SU-DHL-6 (cell line): ENCODE measurements around the gene SPHK2.

Experiments used
- H2AFZ ChIP-seq: fragments of 200-600 bp; sonication (generic); 2 replicates; pipeline ENCODE4 v1.6.1; 2014; ENCODE audit warnings: low read depth, mild to moderate bottlenecking, moderate library complexity, mixed read lengths, antibody characterized with exemption, low read length; ENCODE audit not compliant: severe bottlenecking
- H3F3A ChIP-seq: fragments of 200-600 bp; shearing (Covaris generic); 2 replicates; pipeline ENCODE4 v1.6.0; 2016; ENCODE audit warnings: antibody characterized with exemption, mild to moderate bottlenecking; ENCODE audit not compliant: insufficient read depth
- H3K27ac ChIP-seq: fragments of 200-600 bp; sonication (generic); 2 replicates; pipeline ENCODE4 v1.5.1; 2016; ENCODE audit warnings: low read depth, mild to moderate bottlenecking, low read length, moderate library complexity, mixed read lengths
- H3K27me3 ChIP-seq: fragments of 200-600 bp; sonication (generic), shearing (Covaris generic); 2 replicates; pipeline ENCODE4 v1.6.0; 2014; ENCODE audit warnings: mild to moderate bottlenecking, low read length
- H3K36me3 ChIP-seq: fragments of 200-600 bp; sonication (generic); 2 replicates; pipeline ENCODE4 v1.6.1; 2014; ENCODE audit warnings: mild to moderate bottlenecking, low read length, mixed read lengths
- H3K4me2 ChIP-seq: fragments of 300-600, 200-600 bp; shearing (Covaris generic), sonication (generic); 2 replicates; pipeline ENCODE4 v1.6.0; 2014; ENCODE audit warnings: low read length, low read depth, mild to moderate bottlenecking; ENCODE audit not compliant: poor library complexity, severe bottlenecking
- H3K4me3 ChIP-seq: fragments of 200-600 bp; sonication (generic); 2 replicates; pipeline ENCODE4 v1.5.1; 2014; ENCODE audit warnings: antibody characterized with exemption, low read length, mild to moderate bottlenecking, mixed read lengths; ENCODE audit not compliant: insufficient read depth, poor library complexity, severe bottlenecking
- H3K79me2 ChIP-seq: fragments of 200-600 bp; sonication (generic); 2 replicates; pipeline ENCODE4 v1.6.1; 2014; ENCODE audit warnings: mild to moderate bottlenecking, low read length, moderate library complexity; ENCODE audit not compliant: insufficient read depth
- H3K9ac ChIP-seq: fragments of 200-600 bp; sonication (generic); 2 replicates; pipeline ENCODE4 v1.7.0; 2014; ENCODE audit warnings: mild to moderate bottlenecking, low read length
- H3K9me2 ChIP-seq: fragments of 200-600 bp; sonication (generic); replicated peaks from 2 replicates; pipeline ENCODE4 v1.6.1; 2014; ENCODE audit warnings: low read length; ENCODE audit not compliant: insufficient read depth
- H3K9me3 ChIP-seq: fragments of 200-600 bp; sonication (generic); 2 replicates; pipeline ENCODE4 v1.6.1; 2014; ENCODE audit warnings: low read length, mixed read lengths; ENCODE audit not compliant: insufficient read depth
- H4K20me1 ChIP-seq: fragments of 200-600 bp; sonication (generic); 2 replicates; pipeline ENCODE4 v1.6.1; 2014; ENCODE audit warnings: low read depth, mild to moderate bottlenecking, antibody characterized with exemption, low read length, moderate library complexity, mixed read lengths
- CTCF ChIP-seq: fragments of 200-600 bp; sonication (generic); IDR thresholded peaks from one replicate; pipeline ENCODE4 v1.5.1; 2017; ENCODE audit warnings: antibody characterized with exemption, mild to moderate bottlenecking, low read length, moderate library complexity; ENCODE audit not compliant: insufficient read depth, poor library complexity, severe bottlenecking
- EZH2phosphoT487 ChIP-seq: fragments of 200-600 bp; sonication (generic), shearing (Covaris generic); conservative IDR thresholded peaks from 2 replicates; pipeline ENCODE4 v1.6.1; 2018; ENCODE audit warnings: mild to moderate bottlenecking, antibody characterized with exemption, low read length, moderate library complexity, mixed read lengths

SPHK2 gene

GRCh38 chr19:48641850-48642249 lies 22.5 kb downstream of the SPHK2 start:
- H4K20me1 ChIP-seq: no peaks in the 10 kb centered on the region
- H3K4me3 ChIP-seq: no peak overlapping the region
- no peaks in the 10 kb centered on the region for H3K9me3 ChIP-seq
- no peaks in the 10 kb centered on the region for H3K79me2 ChIP-seq
- TF ChIP-seq EZH2phosphoT487 (no peak), CTCF (no peak)
- peaks cover 3% of the 10 kb centered on the region; the same call in 1 of the 2 replicates for H3F3A ChIP-seq
- no peak overlapping the region for H3K27ac ChIP-seq
- H2AFZ ChIP-seq: no peak overlapping the region
- H3K36me3 ChIP-seq: no peaks in the 10 kb centered on the region
- no peaks in the 10 kb centered on the region for H3K27me3 ChIP-seq
- no peak overlapping the region for H3K4me2 ChIP-seq
- no peak overlapping the region for H3K9ac ChIP-seq
- no peaks in the 10 kb centered on the region for H3K9me2 ChIP-seq

- no peaks in the 10 kb centered on the region for H4K20me1 ChIP-seq
- no peak overlapping the region for H3K4me3 ChIP-seq
- H3K9me2 ChIP-seq: no peaks in the 10 kb centered on the region
- H3K4me2 ChIP-seq: no peak overlapping the region
- no peak overlapping the region for H3K27ac ChIP-seq
- H3K9ac ChIP-seq: no peak overlapping the region
- TF ChIP-seq EZH2phosphoT487 (no peak), CTCF (no peak)
- no peaks in the 10 kb centered on the region for H3K79me2 ChIP-seq
- H2AFZ ChIP-seq: no peak overlapping the region
- no peaks in the 10 kb centered on the region for H3K27me3 ChIP-seq
- H3F3A ChIP-seq: no peaks in the 10 kb centered on the region
- no peaks in the 10 kb centered on the region for H3K36me3 ChIP-seq
- H3K9me3 ChIP-seq: no peaks in the 10 kb centered on the region
Observed at GRCh38 chr19:48642862-48643261, 23.6 kb downstream of the SPHK2 start.

DNA sequence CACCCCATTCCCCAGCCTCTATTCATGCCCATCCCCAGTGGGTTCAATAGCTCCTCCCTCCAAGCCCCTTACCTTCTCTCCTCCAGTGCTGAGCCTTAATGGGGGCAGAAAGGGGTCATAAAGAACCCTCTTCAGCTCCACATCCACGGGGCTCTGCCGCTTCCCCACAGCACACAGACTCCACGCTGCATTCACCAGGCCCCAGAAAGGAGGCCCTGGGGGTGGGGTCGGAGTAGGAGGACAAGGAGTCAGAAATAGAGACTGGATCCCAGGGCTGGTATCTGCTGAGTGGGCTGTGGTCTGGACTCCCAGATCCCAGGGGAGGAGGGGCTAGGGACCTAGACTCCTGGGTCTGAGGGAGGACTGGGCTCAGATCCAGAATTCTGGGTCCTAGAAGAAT lies 25.0 kb downstream of the SPHK2 start:
- Histone ChIP-seq H3K9me2 (no peaks in the 10 kb centered on the region), H3F3A (no peaks in the 10 kb centered on the region), H3K27me3 (no peaks in the 10 kb centered on the region), H3K9me3 (no peaks in the 10 kb centered on the region), H2AFZ (no peak overlapping the region), H3K9ac (no peak overlapping the region), H4K20me1 (no peaks in the 10 kb centered on the region), H3K4me3 (no peak overlapping the region), H3K27ac (no peak overlapping the region), H3K4me2 (no peak overlapping the region), H3K36me3 (no peaks in the 10 kb centered on the region), H3K79me2 (no peaks in the 10 kb centered on the region)
- TF ChIP-seq CTCF (no peak), EZH2phosphoT487 (no peak)
